Liver (tissue), 2 donors: ENCODE measurements around the gene CRYGS.

Source experiments
- CTCF ChIP-seq: fragments of 150-350 bp; IDR thresholded peaks from 2 replicates; pipeline ENCODE4 v1.5.1; 2017; ENCODE audit warnings: improper control_type of control experiment, low read depth, low read length; ENCODE audit not compliant: missing input control
- YY1 ChIP-seq: IDR thresholded peaks from 2 replicates; pipeline ENCODE4 v1.6.1; 2016; ENCODE audit warnings: antibody characterized with exemption, mild to moderate bottlenecking
- donor health status: healthy.

GRCh38 chr3:186580785-186581184, 36.6 kb upstream of the CRYGS start:
- TF ChIP-seq YY1 (no peak), CTCF (no peak)
